ENCODE measurements around the gene SLC25A48. TPM values are rescaled to one million over a fixed set of nuclear protein-coding genes. Genes with fewer than 3 reads are reported as not detected.

The SLC25A48 gene
- not detected for total RNA-seq

GRCh38 chr5:135834639-135835529 lies at the start of gene SLC25A48:
Gene SLC25A48 (plus strand): TSS chr5:135834663. CDS start chr5:135834848, 185 bp downstream.
- H3K36me3 Mint-ChIP-seq, result no peaks in the 10 kb centered on the region
- no peak within 1 kb of the TSS for H3K4me3 Mint-ChIP-seq
- peaks cover 33 to 53% of the 10 kb centered on the region in 2 donors for H3K27me3 Mint-ChIP-seq
- ATAC-seq, result peak in 1 of 2 donors; percentile 49
- no peak for DNase-seq (ENCODE audit: low spot score)
- H3K27ac Mint-ChIP-seq, result no peak within 1 kb of the TSS
- peaks cover 0 to 2% of the 10 kb centered on the region in 2 donors for H3K4me1 Mint-ChIP-seq (ENCODE audit: low read depth in 2 of 2)
- H3K9me3 Mint-ChIP-seq, result peaks cover 4% of the 10 kb centered on the region

GRCh38 chr5:135800656-135801055 lies 33.8 kb upstream of the SLC25A48 start:
- Mint-ChIP-seq H3K36me3 (no peaks in the 10 kb centered on the region), H3K27ac (no peak overlapping the region)

GRCh38 chr5:135810188-135810943 lies 24.1 kb upstream of the SLC25A48 start:
- no peaks in the 10 kb centered on the region for H3K9me3 Mint-ChIP-seq
- ATAC-seq, result no peak
- no peaks in the 10 kb centered on the region for H3K36me3 Mint-ChIP-seq
- no peak overlapping the region for H3K27ac Mint-ChIP-seq
- H3K4me1 Mint-ChIP-seq (ENCODE audit: low read depth in 2 of 2), result no peaks in the 10 kb centered on the region
- peaks cover 6 to 16% of the 10 kb centered on the region in 2 donors for H3K27me3 Mint-ChIP-seq
- H3K4me3 Mint-ChIP-seq, result no peak overlapping the region
- DNase-seq (ENCODE audit: low spot score), result no peak

More at GRCh38 chr5:135800656-135801055, 33.8 kb upstream of the SLC25A48 start:
- peaks cover 23 to 40% of the 10 kb centered on the region in 2 donors for H3K27me3 Mint-ChIP-seq
- no peak for DNase-seq (ENCODE audit: low spot score)
- ATAC-seq, result peak; percentile 25 to 34
- H3K9me3 Mint-ChIP-seq, result no peaks in the 10 kb centered on the region
- no peaks in the 10 kb centered on the region for H3K4me1 Mint-ChIP-seq (ENCODE audit: low read depth in 2 of 2)
- H3K4me3 Mint-ChIP-seq, result no peak overlapping the region

DNA sequence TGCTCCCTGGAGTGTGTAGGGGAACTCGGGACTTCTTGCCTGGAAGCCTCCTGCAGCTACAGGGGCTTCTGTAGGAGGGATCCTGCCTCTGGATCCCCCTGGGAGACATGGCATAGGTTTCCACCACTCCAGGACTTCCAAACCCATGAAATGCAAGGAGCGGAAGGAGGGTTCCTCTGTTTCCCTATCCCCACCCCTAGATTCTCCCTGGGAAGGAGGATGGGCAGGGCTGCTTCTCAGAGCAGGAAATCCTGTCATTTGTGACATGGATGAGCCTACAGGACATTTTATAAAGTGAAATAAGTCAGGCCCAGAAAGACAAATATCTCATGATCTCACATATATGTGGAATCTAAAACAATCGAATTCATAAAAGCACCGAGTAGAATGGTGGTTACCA lies 23.5 kb upstream of the SLC25A48 start:
- Mint-ChIP-seq H3K36me3 (no peaks in the 10 kb centered on the region), H3K4me1 (ENCODE audit: low read depth in 2 of 2) (no peaks in the 10 kb centered on the region), H3K9me3 (no peaks in the 10 kb centered on the region), H3K27me3 (peaks cover 6 to 16% of the 10 kb centered on the region in 2 donors), H3K4me3 (no peak overlapping the region), H3K27ac (no peak overlapping the region)
- no peak for ATAC-seq
- DNase-seq (ENCODE audit: low spot score), result no peak

- Mint-ChIP-seq H3K9me3 (no peaks in the 10 kb centered on the region), H3K27me3 (peaks cover 12 to 31% of the 10 kb centered on the region in 2 donors), H3K27ac (no peak overlapping the region), H3K36me3 (no peaks in the 10 kb centered on the region), H3K4me1 (ENCODE audit: low read depth in 2 of 2) (no peaks in the 10 kb centered on the region), H3K4me3 (no peak overlapping the region)
- ATAC-seq, result no peak
- no peak for DNase-seq (ENCODE audit: low spot score)
Observed at GRCh38 chr5:135813758-135814157, 20.7 kb upstream of the SLC25A48 start.

DNA sequence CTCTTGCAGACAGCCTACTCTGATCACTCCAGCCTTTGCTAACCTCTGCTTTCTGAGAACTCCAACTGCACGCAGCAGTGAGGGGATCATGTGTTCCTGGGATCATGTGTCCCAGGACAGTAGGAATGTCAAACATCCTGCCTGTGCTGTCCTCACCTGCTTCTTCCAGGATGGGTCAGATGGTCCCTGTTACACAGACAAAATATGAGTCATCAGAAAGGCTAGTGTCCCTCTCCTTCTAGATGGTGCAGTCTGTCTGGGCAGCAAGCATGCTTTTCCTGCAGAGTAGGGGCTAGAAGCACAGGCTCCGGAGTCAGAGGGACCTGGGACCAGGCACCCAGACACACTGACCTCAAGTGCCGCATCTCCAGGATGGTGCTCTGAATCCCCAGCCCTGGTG lies 20.1 kb upstream of the SLC25A48 start:
- Mint-ChIP-seq H3K36me3 (no peaks in the 10 kb centered on the region), H3K4me3 (no peak overlapping the region), H3K9me3 (no peaks in the 10 kb centered on the region), H3K4me1 (ENCODE audit: low read depth in 2 of 2) (no peaks in the 10 kb centered on the region), H3K27me3 (peaks cover 14 to 34% of the 10 kb centered on the region in 2 donors), H3K27ac (no peak overlapping the region)
- DNase-seq (ENCODE audit: low spot score) (no peak), ATAC-seq (no peak)

GRCh38 chr5:135814812-135815211 lies 19.7 kb upstream of the SLC25A48 start:
- Mint-ChIP-seq H3K27ac (no peak overlapping the region), H3K4me3 (no peak overlapping the region), H3K36me3 (no peaks in the 10 kb centered on the region), H3K4me1 (ENCODE audit: low read depth in 2 of 2) (no peaks in the 10 kb centered on the region), H3K27me3 (peaks cover 14 to 34% of the 10 kb centered on the region in 2 donors), H3K9me3 (no peaks in the 10 kb centered on the region)
- ATAC-seq, result no peak
- no peak for DNase-seq (ENCODE audit: low spot score)

DNA sequence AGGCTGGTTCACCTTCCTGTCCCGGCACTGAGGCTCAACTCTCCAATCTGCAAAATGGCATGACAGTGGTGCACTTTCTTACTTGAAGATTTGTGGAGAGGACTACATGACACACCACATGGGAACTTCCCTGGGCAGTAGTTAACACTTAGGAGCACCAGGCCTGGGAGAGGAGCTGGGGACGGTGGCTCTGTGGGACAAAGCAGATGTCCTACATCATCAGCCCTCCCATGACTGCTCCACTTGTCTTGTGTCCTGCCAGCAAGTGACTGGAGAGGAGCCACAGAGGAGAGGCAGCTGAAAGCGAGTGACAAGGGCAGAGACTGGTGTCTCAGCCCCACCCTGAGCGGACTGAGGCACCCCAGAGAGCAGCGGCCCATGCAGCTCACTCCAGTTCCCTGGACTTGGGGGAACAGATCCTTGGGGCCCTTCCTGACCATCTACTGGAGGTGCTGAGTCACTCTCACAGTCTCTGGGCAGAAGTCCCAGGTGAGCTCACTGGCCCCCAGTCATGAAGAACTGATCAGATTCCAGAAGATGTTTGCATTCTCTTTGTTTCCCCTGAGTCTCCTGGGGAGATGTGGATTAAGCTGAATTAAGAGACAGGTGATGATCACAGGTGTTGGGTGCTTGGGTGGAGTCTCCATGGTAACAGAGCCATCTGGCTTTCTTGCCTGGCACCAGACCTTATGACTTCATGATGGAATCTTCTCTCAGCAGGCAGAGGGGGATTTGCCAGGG lies 13.2 kb upstream of the SLC25A48 start:
- H3K4me1 Mint-ChIP-seq (ENCODE audit: low read depth in 2 of 2), result no peaks in the 10 kb centered on the region
- H3K9me3 Mint-ChIP-seq, result no peaks in the 10 kb centered on the region
- peaks cover 12 to 25% of the 10 kb centered on the region in 2 donors for H3K27me3 Mint-ChIP-seq
- no peak overlapping the region for H3K27ac Mint-ChIP-seq
- H3K4me3 Mint-ChIP-seq, result no peak overlapping the region
- DNase-seq (ENCODE audit: low spot score), result no peak
- ATAC-seq, result peak in 1 of 2 donors; percentile 12
- H3K36me3 Mint-ChIP-seq, result no peaks in the 10 kb centered on the region

DNA sequence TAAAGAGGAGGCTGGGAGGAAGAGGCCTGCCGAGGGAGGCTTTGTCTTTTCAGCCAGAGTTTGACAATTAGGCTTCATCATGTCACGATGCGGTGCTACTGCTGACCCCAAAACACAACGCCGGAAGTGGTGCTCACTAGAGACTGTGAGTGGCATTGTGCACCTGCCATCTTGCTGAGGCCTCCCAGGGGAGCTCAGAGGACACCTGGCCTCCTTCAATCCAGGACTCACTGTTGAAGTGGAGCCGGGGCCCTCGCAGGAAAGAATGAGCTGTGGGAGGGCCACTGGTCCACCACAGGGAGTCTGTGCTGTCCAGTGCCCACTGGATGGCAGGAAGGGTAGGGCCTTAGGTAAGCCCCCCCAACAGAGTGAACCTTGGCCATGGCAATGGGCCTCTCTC lies 12.7 kb upstream of the SLC25A48 start:
- H3K4me1 Mint-ChIP-seq (ENCODE audit: low read depth in 2 of 2), result no peaks in the 10 kb centered on the region
- no peak for DNase-seq (ENCODE audit: low spot score)
- no peak overlapping the region for H3K27ac Mint-ChIP-seq
- no peaks in the 10 kb centered on the region for H3K9me3 Mint-ChIP-seq
- H3K27me3 Mint-ChIP-seq, result peaks cover 12 to 20% of the 10 kb centered on the region in 2 donors
- no peak for ATAC-seq
- H3K4me3 Mint-ChIP-seq, result no peak overlapping the region
- no peaks in the 10 kb centered on the region for H3K36me3 Mint-ChIP-seq

DNA sequence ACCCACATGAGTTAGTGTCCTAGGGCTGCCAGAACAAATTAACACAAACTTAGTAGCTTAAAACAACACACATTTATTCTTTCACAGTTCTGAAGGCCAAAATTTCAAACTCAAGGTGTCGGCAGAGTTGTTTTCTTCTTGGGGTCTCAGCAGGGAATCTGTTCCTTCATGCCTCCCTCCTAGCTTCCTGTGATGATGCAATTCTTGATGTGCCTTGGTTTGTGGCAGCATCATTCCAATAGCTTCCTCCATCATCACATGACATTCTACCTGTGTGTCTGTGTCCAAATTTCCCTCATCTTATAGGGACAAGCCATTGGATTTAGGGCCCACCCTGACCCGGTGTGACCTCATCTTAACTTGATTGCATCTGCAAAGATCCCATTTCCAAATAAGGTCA lies 12.2 kb upstream of the SLC25A48 start:
- Mint-ChIP-seq H3K36me3 (no peaks in the 10 kb centered on the region), H3K4me3 (no peak overlapping the region), H3K27me3 (peaks cover 12 to 15% of the 10 kb centered on the region in 2 donors), H3K9me3 (no peaks in the 10 kb centered on the region), H3K4me1 (ENCODE audit: low read depth in 2 of 2) (no peaks in the 10 kb centered on the region), H3K27ac (no peak overlapping the region)
- no peak for DNase-seq (ENCODE audit: low spot score)
- ATAC-seq, result no peak

GRCh38 chr5:135822959-135823358 lies 11.5 kb upstream of the SLC25A48 start:
- H3K27ac Mint-ChIP-seq, result no peak overlapping the region
- no peak overlapping the region for H3K4me3 Mint-ChIP-seq
- DNase-seq (ENCODE audit: low spot score), result no peak
- H3K4me1 Mint-ChIP-seq (ENCODE audit: low read depth in 2 of 2), result no peaks in the 10 kb centered on the region
- no peak for ATAC-seq
- no peaks in the 10 kb centered on the region for H3K36me3 Mint-ChIP-seq
- peaks cover 8 to 9% of the 10 kb centered on the region in 2 donors for H3K27me3 Mint-ChIP-seq
- H3K9me3 Mint-ChIP-seq, result no peaks in the 10 kb centered on the region

DNA sequence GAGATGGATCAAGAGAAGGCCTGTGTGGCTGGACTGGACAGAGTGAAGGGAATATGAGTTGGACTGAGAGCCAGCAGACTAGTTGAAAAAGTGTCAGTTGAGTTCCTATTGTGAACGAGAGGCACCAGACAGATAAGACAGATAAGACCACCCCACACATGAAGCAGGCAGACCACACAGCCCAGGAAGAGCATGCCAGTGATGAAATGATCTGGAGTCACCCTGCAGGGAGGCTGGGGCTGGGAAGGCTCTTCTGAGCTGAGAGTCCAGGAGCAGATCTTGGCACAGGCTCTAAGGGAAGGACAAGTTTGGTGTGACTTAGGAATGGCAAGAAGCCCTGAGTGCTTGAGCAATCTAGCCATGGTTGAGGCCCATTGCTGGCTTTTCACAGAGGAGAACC lies 10.6 kb upstream of the SLC25A48 start:
- ATAC-seq (no peak), DNase-seq (ENCODE audit: low spot score) (no peak)
- no peak overlapping the region for H3K27ac Mint-ChIP-seq

DNA sequence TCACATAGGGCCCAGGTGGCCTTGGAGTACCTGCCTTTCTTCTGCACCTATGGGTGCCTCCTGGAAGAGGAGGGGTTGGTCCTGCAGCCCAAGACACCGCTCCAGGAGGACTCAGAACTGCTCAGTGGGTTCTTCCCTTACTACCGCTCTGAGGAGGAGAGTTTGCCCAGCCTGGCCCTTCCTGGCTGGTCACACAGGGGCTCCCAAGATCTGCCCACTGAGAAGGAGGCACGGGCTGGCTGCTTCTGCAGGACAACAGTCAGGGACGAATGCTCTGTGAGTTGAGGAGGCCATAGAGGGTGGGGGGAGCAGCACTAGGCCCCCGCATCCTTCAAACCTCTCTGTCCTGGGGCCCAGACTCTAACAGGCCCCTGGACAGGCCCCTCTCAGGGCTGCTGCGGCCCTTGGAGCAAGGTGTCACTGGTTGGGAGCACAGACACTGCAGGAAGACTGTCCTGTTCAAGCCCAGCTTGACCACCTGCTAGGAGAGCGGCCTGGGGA lies 9.9 kb upstream of the SLC25A48 start:
- H3K27me3 Mint-ChIP-seq, result no peaks in the 10 kb centered on the region

More for the DNA sequence above, 10.6 kb upstream of the SLC25A48 start:
- Mint-ChIP-seq H3K36me3 (no peaks in the 10 kb centered on the region), H3K4me1 (ENCODE audit: low read depth in 2 of 2) (no peaks in the 10 kb centered on the region), H3K9me3 (no peaks in the 10 kb centered on the region), H3K4me3 (no peak overlapping the region), H3K27me3 (peaks cover under 1 to 3% of the 10 kb centered on the region in 2 donors)

More for the DNA sequence above, 9.9 kb upstream of the SLC25A48 start:
- DNase-seq (ENCODE audit: low spot score) (no peak), ATAC-seq (no peak)
- no peaks in the 10 kb centered on the region for H3K4me1 Mint-ChIP-seq (ENCODE audit: low read depth in 2 of 2)
- H3K4me3 Mint-ChIP-seq, result no peak overlapping the region
- no peaks in the 10 kb centered on the region for H3K9me3 Mint-ChIP-seq
- H3K27ac Mint-ChIP-seq, result no peak overlapping the region
- no peaks in the 10 kb centered on the region for H3K36me3 Mint-ChIP-seq
